OCI-LY1 (cell line): ENCODE measurements around the gene PAGE5.

Experiments
- H2AFZ ChIP-seq: fragments of 200-600 bp; sonication (generic), shearing (Covaris generic); 2 replicates; pipeline ENCODE4 v1.6.0; 2014; ENCODE audit warnings: antibody characterized with exemption, mild to moderate bottlenecking, low read length
- H3F3A ChIP-seq: fragments of 200-600 bp; sonication (generic), shearing (Covaris generic); 2 replicates; pipeline ENCODE4 v1.6.0; 2014; ENCODE audit warnings: mild to moderate bottlenecking, antibody characterized with exemption, low read length, moderate library complexity; ENCODE audit not compliant: insufficient read depth
- H3K27ac ChIP-seq: fragments of 200-600 bp; sonication (generic); 2 replicates; pipeline ENCODE4 v1.5.1; 2014; ENCODE audit warnings: low read length, mixed run types, mild to moderate bottlenecking, low read depth; ENCODE audit not compliant: poor library complexity, severe bottlenecking
- H3K27me3 ChIP-seq: fragments of 200-600 bp; sonication (generic); 2 replicates; pipeline ENCODE4 v1.6.0; 2014; ENCODE audit warnings: antibody characterized with exemption, mild to moderate bottlenecking, low read length, moderate library complexity; ENCODE audit not compliant: insufficient read depth
- H3K36me3 ChIP-seq: fragments of 200-600 bp; sonication (generic); 2 replicates; pipeline ENCODE4 v1.6.1; 2014; ENCODE audit warnings: mild to moderate bottlenecking, antibody characterized with exemption, low read length, moderate library complexity, mixed read lengths; ENCODE audit not compliant: insufficient read depth
- H3K4me1 ChIP-seq: fragments of 200-600 bp; sonication (generic); 2 replicates; pipeline ENCODE4 v1.5.1; 2014; ENCODE audit warnings: mild to moderate bottlenecking, low read length, moderate library complexity; ENCODE audit not compliant: insufficient read depth, severe bottlenecking
- H3K4me2 ChIP-seq: fragments of 200-600 bp; sonication (generic), shearing (Covaris generic); 2 replicates; pipeline ENCODE4 v1.6.1; 2014; ENCODE audit warnings: low read length
- H3K4me3 ChIP-seq: fragments of 200-600 bp; sonication (generic); 2 replicates; pipeline ENCODE4 v1.5.1; 2014; ENCODE audit warnings: low read length, low read depth, mild to moderate bottlenecking, mixed read lengths; ENCODE audit not compliant: poor library complexity, severe bottlenecking
- H3K79me2 ChIP-seq: fragments of 200-600 bp; shearing (Covaris generic); 2 replicates; pipeline ENCODE4 v1.6.1; 2016; ENCODE audit warnings: mixed run types, low read length, mixed read lengths; ENCODE audit not compliant: insufficient read depth
- H3K9ac ChIP-seq: fragments of 200-600 bp; sonication (generic), shearing (Covaris generic); 2 replicates; pipeline ENCODE4 v1.6.1; 2014; ENCODE audit warnings: mild to moderate bottlenecking, low read length, mixed read lengths
- H3K9me2 ChIP-seq: fragments of 200-600 bp; sonication (generic), shearing (Covaris generic); 2 replicates; pipeline ENCODE4 v1.6.1; 2014; ENCODE audit warnings: low read depth, mild to moderate bottlenecking, low read length, mixed read lengths
- H3K9me3 ChIP-seq: fragments of 200-600 bp; shearing (Covaris generic); 2 replicates; pipeline ENCODE4 v1.6.1; 2014; ENCODE audit warnings: low read length, mixed read lengths
- H4K20me1 ChIP-seq: fragments of 200-600 bp; sonication (generic), shearing (Covaris generic); 2 replicates; pipeline ENCODE4 v1.6.0; 2016; ENCODE audit warnings: mild to moderate bottlenecking, low read length; ENCODE audit not compliant: insufficient read depth
- EZH2 ChIP-seq: fragments of 200-600 bp; sonication (generic), shearing (Covaris generic); IDR thresholded peaks from 2 replicates; pipeline ENCODE4 v1.8.0; 2017; ENCODE audit warnings: borderline replicate concordance, mixed run types, mild to moderate bottlenecking, antibody characterized with exemption, low read length, moderate library complexity, mixed read lengths
- TF ChIP-seq, protein P1 (sequence below): fragments of 200-600 bp; sonication (generic), shearing (Covaris generic); IDR thresholded peaks from 2 replicates; pipeline ENCODE4 v1.5.1; 2017; ENCODE audit warnings: mild to moderate bottlenecking, antibody characterized with exemption, low read length, moderate library complexity, mixed read lengths

Gene PAGE5

DNA sequence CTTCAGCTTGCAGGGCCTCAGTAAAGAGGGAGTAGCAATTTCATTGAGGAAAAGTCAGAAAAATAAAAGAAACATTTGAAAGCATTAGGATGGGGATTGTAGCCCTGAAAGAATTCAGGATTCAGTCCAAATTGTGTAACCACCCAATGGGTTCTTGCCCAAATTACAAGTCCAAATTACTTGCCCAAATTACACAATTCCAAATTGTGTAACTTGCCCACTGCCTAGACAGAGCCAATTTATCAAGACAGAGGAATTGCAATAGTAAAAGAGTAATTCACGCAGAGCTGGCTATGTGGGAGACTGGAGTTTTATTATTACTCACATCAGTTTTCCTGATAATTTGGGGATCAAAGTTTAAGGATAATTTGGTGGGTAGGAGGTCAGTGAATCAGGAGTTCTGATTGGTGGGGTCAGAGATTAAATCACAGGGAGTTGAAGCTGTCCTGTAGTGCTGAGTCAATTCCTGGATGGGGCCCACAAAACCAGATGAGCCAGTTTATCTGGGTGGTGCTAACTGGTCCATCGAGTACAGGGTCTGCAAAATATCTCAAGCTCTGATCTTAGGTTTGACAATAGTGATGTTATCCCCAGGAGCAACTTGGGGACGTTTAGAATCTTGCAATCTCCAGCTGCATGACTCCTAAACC lies 18.1 kb upstream of the PAGE5 start:
- Histone ChIP-seq H3K79me2 (no peaks in the 10 kb centered on the region), H3K27me3 (no peaks in the 10 kb centered on the region), H3K9me2 (no peaks in the 10 kb centered on the region), H3K4me2 (no peak overlapping the region), H3K9me3 (no peaks in the 10 kb centered on the region), H3F3A (no peaks in the 10 kb centered on the region), H3K4me3 (no peak overlapping the region), H3K36me3 (no peaks in the 10 kb centered on the region), H3K9ac (no peak overlapping the region), H3K27ac (no peak overlapping the region), H4K20me1 (no peaks in the 10 kb centered on the region), H2AFZ (no peak overlapping the region), H3K4me1 (no peaks in the 10 kb centered on the region)
- no peak for TF ChIP-seq EZH2
- TF ChIP-seq, protein P1, sequence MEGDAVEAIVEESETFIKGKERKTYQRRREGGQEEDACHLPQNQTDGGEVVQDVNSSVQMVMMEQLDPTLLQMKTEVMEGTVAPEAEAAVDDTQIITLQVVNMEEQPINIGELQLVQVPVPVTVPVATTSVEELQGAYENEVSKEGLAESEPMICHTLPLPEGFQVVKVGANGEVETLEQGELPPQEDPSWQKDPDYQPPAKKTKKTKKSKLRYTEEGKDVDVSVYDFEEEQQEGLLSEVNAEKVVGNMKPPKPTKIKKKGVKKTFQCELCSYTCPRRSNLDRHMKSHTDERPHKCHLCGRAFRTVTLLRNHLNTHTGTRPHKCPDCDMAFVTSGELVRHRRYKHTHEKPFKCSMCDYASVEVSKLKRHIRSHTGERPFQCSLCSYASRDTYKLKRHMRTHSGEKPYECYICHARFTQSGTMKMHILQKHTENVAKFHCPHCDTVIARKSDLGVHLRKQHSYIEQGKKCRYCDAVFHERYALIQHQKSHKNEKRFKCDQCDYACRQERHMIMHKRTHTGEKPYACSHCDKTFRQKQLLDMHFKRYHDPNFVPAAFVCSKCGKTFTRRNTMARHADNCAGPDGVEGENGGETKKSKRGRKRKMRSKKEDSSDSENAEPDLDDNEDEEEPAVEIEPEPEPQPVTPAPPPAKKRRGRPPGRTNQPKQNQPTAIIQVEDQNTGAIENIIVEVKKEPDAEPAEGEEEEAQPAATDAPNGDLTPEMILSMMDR, result no peak

DNA sequence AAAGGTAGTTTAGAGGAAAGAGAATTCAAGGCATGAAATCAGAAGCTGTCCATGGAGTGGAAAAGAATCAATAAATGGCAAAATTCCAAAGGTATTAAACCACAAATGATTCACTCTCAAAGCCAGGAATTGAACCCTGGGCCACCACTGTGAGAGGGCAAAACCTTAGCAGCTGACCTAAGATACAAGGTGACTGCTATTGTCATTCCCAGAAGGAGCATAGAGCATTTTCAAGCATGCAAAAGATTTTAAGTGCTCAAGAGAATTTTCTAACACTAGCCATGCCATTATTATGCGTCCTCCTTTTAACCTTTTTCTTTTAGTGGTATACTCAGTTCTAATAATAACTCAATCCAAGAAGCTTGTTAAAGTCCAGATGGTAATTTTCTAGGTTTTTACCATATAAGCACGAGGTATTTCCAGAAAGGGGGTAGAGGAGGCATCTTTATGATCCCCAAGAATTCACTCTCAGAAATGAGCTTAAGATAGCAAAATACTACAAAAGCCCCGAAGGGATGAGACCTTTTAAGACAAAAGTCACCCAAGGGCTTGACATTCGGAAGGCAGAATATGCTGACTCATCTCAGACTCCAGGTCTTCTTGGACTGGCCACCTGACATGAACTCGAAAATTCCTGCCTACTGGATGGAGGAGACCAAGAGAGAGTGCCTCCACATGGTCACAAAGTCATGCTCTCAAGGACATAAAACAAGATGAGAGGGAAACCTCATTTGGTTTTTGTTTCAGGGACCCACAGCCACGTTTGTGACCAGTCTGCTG lies 13.8 kb upstream of the PAGE5 start:
- H3K27me3 ChIP-seq, result no peaks in the 10 kb centered on the region
- H3K9me2 ChIP-seq, result no peaks in the 10 kb centered on the region

GRCh38 chrX:55210931-55211677 lies 9.0 kb upstream of the PAGE5 start:
- no peak overlapping the region for H2AFZ ChIP-seq

More for the DNA sequence above, 13.8 kb upstream of the PAGE5 start:
- Histone ChIP-seq H4K20me1 (no peaks in the 10 kb centered on the region), H3K9ac (no peak overlapping the region), H3K9me3 (no peaks in the 10 kb centered on the region), H3K36me3 (no peaks in the 10 kb centered on the region), H3K4me2 (no peak overlapping the region), H3K27ac (no peak overlapping the region), H3F3A (no peaks in the 10 kb centered on the region), H3K4me1 (no peaks in the 10 kb centered on the region), H3K79me2 (no peaks in the 10 kb centered on the region), H3K4me3 (no peak overlapping the region), H2AFZ (no peak overlapping the region)
- TF ChIP-seq, protein P1, result no peak
- TF ChIP-seq EZH2, result no peak

More at GRCh38 chrX:55210931-55211677, 9.0 kb upstream of the PAGE5 start:
- Histone ChIP-seq H3K4me2 (no peak overlapping the region), H3K4me3 (no peak overlapping the region), H3K9me3 (no peaks in the 10 kb centered on the region), H4K20me1 (no peaks in the 10 kb centered on the region), H3K9me2 (no peaks in the 10 kb centered on the region), H3K79me2 (no peaks in the 10 kb centered on the region), H3F3A (no peaks in the 10 kb centered on the region), H3K9ac (no peak overlapping the region), H3K27ac (no peak overlapping the region), H3K27me3 (no peaks in the 10 kb centered on the region), H3K4me1 (no peaks in the 10 kb centered on the region), H3K36me3 (no peaks in the 10 kb centered on the region)
- TF ChIP-seq, protein P1, result no peak
- TF ChIP-seq EZH2, result no peak
